Measurements from ENCODE around the gene SERPINF2.
A peak's percentile ranks its signal among the peaks of the same experiment; 100 is the strongest.
"Not testable (repeated sequence)": the region's sequence is repeated elsewhere in the genome, so short reads cannot be mapped to it uniquely, and the experiment has no call there.

The SERPINF2 gene
- 0.54 to 0.94 reads per million in 2 donors for total RNA-seq

DNA sequence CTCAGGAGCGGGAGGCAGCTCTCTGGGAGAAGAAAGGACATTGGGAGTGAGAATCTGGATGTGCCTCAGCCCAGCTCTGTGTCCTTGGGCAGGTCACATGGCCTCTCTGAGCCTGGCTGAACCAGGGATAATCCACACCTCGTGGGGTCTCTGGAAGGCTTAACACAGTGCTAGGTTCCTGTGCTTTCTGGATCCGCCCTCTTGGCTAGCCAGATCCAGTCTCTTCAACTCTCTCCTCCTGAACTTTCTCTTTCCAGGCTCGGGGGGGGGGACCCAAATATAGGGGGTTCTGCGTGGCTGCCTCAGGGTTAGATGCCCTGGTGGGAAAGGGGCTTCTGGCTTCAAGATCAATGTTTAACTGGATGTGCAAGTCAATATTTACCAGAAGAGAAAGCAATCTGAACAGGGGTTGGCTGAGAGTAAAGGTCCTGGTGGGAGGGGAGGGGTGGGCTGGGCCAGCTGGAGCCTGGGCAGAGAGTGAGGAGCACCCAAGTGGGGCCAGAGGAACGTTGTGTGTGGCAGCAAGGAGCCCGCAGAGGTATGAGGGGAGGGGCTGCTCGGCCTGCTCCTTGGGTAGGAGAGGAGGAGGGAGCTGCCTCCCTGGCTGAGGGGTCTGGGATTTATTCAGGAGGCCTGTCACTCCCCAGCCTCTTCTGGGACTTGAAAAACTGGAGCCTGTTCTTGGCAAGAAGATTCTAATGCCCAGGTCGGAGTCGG lies at the start of gene SERPINF2:
SERPINF2 (plus strand) TSS at position 501 of the 717 bp plus-strand sequence. CDS start 2,125 bp downstream, outside the sequence.
- no peak for DNase-seq

DNA sequence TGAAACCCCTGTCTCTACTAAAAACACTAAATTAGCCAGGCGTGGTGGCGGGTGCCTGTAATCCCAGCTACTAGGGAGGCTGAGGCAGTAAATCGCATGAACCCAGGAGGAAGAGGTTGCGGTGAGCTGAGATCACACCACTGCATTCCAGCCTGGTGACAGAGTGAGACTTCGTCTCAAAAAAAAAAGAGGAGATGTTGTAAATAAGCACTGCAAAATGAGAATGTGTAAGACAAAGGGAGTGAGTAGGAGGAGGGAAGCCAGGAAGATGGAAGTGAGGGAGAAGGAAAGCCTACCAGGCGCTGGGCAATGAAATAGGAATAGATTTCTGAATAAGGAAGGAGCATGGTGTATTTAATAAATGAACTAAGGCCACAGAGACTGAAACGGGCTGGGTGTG lies 49.3 kb upstream of the SERPINF2 start:
- no peak for DNase-seq

DNA sequence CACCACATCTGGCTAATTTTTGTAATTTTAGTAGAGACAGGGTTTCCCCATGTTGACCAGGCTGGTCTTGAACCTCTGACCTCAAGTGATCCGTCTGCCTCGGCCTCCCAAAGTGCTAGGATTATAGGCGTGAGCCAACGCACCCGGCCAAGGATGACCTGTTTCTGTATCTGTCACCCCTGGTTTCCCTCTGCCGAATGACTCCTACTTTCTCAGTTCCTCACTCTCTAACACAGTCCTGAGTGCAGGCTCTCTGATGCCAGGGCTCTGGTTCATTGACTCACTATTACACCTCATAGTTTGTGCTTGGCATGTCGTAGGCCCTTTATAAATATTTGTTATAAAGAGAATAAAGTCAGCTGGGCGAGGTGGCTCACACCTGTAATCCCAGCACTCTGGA lies 47.3 kb upstream of the SERPINF2 start:
- DNase-seq: no peak

DNA sequence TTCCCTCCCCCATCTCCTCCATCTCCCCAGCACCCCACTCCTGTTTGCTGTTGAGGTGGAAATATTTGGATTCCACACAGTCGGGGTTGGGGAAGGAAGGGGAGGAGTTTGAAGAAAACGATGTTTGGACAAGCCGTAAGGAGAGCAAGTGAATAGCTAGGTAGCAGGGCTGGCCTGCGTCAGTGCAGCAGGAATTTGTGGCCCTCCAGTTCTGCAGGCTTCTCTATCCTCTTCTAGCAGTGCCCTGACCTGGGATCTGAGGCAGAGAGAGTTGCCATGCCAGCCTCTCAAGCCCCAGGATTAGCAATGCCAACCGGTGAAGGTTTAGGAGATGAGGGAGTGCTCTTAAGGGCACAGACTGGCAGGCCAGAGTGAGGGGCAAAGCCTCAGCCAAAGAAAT lies 45.0 kb upstream of the SERPINF2 start:
- no peak for DNase-seq

DNA sequence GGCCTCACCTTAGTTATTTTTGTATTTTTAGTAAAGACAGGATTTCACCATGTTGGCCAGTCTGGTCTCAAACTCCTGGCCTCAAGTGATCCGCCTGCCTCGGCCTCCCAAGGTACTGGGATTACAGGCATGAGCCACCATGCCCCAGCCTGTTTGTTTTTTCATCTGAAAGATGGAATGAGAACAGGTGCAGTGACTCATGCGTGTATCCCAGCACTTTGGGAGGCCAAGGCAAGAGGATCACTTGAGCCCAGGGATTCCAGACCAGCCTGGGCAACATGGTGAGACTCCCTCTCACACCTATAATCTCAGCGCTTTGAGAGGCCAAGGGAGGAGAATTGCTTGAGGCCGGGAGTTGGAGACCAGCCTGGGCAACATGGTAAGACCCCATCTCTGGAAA lies 42.8 kb upstream of the SERPINF2 start:
- not testable (repeated sequence) for DNase-seq

DNA sequence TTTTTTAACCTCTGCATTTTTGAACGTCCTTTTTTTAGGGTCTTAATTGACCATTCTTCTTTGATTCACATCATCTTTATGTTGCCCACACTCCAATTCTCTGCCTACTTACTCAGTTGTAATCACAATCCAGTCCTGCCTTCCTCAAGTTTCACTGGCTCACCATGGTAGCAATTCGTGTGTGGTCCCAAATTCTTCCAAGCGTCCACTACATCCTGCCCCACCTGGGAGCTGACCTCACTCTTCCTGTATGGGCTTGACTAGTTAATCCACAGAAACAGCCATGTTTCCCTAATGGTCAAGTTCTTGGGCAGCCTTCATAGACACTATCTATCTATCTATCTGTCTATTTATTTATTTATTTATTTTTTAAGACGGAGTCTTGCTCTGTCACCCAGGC lies 39.6 kb upstream of the SERPINF2 start:
- no peak for DNase-seq

DNA sequence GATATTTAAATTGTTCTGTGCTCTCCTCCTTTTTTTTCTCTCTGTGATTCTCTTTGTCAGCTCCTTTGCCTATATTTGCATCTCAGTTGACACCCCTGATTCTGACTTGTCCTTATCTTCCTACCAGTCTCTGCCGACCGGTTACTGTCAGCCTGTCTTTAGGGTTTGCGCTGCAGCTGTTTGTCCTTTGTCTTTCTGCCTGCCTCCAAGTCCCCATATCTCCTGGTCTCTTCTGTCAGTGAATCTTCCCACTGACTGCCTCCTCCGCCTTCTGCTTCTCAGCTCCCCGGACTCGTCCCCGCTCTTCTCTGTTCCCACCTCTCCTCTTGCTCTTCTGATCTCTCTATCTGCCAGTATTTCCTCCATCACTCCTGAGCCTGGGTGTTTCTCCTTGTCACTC lies 37.7 kb upstream of the SERPINF2 start:
- no peak for DNase-seq

DNA sequence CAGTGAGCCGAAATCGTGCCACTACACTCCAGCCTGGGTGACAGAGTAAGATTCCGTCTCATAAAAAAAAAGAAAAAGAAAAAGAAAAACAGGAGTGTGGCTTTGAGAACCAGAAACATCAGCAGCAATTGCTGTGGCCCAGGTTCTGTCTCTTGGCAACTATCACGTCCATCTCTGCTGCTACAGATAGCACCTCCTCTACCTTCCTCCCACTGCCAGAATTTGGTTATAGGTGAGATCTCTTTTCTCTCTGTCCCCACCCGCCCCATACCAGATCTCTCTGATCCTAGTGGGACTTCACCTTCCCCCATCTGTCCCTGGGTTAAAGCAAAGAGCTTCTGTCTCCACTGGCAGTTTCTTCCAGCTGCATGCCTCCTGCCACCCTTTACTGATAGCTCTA lies 35.6 kb upstream of the SERPINF2 start:
- peak in 3 of 5 experiments; percentile 40 to 86 (median 67) for DNase-seq

DNA sequence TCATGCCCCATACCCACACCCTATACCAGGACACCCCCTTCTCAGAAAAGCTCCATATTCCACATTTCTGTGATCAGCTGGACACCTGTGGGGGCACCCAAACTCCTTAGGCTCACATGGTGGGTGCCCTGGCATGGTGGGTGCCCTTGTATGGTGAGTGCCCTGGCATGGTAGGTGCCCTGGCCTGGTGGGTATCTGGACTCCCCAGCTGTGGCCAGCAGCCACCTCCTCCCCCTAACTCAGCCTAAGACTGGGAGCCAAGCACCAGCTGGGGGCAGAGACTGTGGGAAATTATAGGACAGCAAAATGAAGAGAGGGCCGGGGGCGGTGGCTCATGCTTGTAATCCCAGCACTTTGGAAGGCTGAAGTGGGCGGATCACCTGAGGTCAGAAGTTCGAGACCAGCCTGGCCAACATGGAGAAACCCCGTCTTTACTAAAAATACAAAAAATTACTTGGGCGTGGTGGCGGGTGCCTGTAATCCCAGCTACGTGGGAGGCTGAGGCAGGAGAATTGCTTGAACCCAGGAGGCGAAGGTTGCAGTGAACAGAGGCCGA lies 33.8 kb upstream of the SERPINF2 start:
- DNase-seq: not testable (repeated sequence)

DNA sequence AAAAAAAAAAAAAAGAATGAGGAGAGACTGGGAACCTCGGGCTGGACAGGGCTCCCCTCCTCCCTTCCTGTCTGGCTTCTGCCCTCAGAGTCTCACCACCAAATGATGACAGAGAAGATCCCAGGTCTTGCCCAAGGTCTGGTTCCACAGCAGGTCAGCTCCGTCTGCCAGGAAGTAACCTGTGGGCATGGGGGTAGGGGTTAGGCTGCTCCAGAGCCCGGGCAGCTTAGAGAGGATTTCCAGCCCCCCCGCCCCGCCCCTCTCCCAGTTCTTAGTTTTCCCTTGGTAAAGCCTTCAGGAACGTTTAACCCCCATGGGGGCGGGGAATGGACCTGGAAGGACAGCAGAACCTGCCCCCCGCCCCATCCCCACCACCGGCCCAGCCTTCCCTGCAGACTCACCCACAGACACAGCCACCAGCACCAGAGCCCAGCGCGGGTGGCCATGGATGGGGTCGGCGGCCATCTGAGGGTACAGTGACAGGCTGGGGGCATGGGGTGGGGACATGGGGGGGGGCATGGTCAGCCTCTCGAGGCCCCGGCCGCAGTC lies 33.2 kb upstream of the SERPINF2 start:
- DNase-seq: no peak

DNA sequence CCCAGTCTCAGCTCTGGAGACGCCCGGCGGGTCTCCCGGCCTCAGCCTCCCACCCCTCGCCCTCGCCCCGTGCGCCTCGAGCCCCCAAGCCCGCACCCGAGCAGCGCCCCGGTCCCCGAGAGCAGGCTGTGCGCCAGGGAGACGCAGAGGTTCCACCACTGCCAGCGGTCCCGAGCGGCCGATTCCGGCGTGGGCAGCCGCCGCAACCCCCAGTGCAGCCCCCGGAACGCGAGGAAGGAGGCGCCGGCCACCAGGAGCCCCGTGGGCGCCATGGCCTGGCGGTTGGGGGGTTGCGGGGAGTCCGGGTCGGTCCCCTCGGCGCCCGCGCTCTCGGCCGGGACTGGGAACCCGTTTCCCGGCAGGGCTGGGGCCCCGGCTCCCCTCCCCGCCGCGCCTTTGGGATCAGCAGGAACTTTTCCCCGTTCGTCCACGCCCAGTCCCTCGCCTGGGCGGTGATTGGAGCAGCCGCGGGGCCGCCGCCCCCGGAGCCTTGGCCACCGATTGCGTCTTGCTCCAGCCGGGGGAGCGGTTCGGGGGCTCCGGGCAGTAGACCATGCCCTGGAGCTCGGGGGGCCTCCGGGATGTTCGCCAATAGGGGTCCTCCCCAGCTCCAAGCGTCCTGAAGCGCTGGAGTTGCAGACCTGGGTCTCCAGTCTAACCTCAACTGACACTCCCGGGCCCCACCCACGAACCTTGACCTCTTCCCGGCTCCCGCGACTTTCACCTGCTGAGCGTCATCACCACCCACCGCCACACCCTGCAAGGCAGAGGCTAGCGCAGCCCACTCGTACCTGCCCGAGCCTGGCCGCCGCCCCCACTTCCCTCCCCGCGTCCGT lies 32.5 kb upstream of the SERPINF2 start, which contains the start of gene TLCD2:
TLCD2 (minus strand) TSS at position 407 of the 836 bp plus-strand sequence; CDS start at position 272, 135 bp downstream.
- no peak for DNase-seq

DNA sequence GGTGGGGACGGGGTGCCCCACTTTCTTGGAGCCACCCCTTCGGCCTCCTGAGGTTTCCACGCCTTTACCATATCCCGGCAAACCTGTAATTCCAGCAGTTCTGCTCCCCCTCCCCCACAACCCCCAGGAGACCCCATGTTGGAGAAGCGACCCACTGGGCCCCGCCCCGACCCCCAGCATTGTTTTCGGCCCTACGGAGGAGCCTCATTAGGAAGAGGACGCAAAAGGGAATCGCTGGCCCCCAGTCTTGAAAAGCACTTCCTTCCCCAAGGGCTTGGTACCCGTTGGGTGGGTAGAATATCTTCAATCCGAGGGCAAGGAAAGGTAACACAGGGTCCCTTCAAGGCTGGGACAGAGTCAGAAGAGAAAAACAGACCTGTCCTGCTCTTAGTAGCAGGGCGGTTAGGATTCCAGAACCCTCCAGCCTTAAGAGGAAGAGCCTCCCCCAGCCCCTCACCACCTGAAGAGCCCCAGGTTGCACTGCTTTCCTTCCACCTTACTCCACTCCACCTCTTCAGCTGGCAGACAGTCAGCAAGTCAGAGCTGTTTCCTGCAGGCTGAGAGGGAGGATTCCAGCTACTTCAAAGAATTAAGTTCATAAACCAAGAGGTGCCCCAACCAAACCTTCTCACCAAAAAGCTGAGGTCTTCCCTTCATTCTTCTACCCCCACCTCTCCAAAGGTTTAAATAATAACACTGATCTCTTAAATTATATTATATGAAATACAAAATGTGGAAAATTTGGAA lies 31.7 kb upstream of the SERPINF2 start:
- DNase-seq: no peak

DNA sequence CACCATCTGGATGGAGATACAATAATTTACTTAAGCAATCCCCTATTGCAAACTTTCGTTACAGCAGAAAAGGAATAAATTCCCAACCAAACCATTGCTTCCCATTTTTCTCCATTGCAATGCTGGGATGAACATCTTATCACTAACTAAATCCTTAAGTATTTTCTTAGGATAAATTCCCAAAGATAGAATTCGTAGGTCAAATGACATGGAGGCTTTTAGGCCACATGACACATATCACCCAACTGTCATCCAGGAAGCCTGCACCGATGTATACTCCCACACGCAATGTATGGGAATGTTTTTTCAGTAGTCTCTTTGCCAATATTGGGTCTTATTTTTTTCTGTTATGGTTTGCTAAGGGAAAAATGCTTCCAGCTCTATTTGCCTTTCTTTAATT lies 30.9 kb upstream of the SERPINF2 start:
- no peak for DNase-seq

DNA sequence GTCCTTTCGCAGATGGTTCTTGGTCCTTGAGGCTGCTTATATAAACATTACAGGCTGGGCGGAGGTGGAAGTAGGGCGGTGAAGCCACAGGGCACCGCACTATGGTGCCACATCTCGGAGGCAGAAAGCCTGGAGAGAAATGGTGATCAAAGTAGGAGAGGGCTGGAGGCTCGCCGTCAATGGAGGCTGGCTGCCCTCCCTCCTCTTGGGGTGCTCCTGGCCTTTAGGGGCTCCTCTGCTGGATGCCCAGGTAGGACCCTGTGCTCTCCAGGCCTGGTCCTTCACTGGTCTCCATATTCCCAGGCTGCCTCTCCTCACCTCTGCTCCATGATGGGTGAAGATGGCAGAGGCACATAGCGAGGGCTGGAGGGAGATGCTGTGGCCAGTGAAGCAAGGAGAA lies 30.4 kb upstream of the SERPINF2 start:
- DNase-seq: no peak

DNA sequence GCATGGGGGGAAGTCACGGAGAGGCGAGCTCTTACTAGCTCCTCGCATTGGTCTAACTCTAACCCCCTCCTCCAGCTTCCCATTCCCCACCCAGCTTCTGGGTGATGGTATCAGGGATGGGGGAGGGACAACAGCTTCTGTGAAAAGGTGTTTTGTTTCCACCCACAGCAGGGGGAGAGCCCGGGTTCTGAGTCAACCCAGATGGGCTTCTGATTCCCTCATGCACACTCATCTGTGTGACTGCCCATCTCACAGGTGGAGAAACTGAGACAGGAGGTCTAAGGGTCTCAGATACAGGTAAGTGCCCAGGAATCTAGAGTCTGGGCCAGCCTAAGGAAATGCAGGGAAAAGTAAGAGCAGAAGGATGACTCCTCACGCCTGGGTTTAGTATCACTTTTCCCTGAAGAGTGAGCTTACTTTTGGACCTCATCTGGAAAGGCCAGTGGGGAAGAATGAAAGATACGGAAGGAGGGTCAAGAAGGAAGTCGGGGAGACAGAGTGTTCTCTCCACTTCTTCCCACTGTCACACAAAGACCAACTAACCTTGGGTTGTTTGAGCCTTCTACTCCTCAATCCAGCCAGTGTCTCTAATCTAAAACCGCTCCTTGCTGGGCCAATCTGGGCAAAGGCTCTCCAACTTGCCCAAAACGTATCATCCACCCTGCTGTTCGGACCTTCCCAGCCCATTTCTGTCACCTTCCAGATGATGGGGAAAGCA lies 29.4 kb upstream of the SERPINF2 start:
- no peak for DNase-seq

DNA sequence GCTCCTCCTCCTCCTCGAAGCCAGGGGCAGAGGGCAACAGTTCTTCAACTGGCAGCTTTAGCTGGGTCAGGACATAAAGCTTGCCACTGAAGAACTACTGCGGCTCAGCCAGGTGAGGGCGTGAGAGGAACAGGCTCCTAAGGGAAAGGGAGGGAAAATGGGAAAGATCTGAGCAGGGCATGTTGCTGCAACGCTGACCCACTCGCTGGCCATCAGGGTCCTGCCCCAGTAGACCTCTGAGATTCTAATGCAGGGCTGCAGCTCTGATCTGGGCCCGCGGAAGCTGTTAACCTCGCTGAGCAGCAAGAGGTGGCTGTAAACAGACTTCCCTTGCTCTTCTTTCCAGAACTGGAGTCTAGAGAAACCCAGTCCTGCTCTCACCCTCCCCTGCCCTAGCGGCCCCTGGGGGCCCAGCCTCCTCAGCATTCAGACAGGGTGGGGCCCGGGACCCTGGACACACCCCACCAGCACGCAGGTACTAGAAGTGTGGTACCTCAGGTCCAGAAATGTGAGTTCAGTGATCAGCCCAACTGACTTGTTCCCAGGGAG lies 28.7 kb upstream of the SERPINF2 start:
- no peak for DNase-seq

DNA sequence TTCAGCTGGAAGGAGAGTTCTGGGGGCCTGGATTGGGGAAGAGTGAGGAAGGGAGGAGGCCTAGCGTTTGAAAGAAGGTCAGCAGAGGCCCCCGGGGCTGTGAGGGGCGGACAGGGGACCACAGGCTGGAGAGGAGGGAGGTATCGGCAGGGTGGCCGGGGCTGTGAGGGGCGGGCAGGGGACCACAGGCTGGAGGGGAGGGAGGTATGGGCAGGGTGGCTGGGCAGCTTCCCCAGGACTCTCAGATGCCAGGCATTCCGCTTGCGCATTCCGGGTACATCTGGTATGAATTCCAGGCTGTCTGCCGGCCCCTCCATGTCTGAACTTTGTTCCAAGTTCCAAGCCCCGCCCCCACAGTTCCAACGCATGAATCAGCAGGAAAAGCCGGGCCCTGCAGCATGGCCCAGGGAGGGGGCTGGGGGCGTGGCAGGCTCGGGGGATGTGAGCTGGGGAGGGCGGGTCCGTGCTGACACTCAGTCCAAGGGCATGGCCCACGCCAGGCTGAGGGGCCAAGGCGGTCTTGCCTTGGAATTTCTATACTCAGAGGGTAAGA lies 28.2 kb upstream of the SERPINF2 start:
- DNase-seq: no peak

DNA sequence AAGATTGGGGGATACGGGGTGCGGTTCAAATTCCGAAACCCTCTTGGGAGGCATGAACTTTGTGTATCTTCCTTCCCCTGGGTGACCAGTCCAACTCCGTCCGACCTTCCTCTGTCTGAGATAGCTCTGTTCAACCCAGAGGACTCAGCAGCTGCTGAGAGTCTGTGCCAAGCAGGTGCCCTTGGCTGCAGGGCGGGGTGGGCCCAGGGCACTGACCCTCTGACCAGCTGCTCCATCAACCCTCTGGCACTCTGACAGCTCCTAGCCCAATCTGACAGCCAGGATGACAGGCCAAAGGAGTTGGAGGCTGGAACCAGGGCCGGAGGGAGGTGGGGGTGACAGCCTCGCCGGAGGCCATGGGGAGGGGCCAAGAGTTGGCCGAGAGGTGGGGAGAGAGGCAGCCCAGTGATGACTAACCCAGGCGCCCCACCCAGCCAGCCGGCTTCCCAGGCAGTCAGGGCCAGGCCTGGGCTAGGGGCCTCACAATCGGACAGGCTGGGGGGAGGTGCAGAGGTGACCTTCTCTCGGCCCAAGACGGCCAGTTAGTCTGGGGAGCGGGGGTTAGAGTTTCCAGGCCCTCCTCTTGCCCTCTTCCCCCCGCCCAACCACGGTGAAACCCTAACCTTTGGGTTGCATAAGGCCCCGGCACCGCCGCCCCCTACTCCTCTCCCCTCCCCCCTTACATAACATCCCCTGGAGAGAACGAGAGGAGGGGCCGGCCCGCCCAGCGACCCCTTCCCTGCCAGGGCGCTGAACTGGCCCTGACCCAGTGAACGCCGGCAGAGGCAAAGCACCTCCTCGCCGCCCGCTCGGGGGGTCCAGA lies 27.5 kb upstream of the SERPINF2 start:
- DNase-seq: peak in 3 of 5 experiments; percentile 31 to 52 (median 35)

DNA sequence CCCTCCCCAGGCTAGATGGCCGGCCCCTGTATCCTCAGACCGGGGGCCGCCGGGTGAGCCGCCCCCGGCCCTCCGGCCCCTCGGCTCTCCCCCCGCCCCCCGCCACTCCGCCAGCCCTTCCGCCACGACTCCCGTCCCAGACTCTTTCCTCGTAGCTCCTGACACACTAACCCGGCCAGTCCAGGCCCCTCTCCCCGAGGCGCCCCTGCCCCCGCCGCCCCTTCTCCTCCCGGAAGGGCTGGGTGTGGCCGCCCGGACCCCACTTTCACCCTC lies 26.9 kb upstream of the SERPINF2 start:
- no peak for DNase-seq
